ENCODE results near the gene OR51F1.
"Not testable (repeated sequence)": the region's sequence is repeated elsewhere in the genome, so short reads cannot be mapped to it uniquely, and the experiment has no call there.

The OR51F1 gene

GRCh38 chr11:4722616-4723534 is 46.9 kb downstream of the OR51F1 start:
- H3K27ac Mint-ChIP-seq; H3K4me1 Mint-ChIP-seq (ENCODE audit: low read depth); H3K9me3 Mint-ChIP-seq; H3K4me3 Mint-ChIP-seq; H3K36me3 Mint-ChIP-seq (ENCODE audit: low read depth); H3K27me3 Mint-ChIP-seq: not testable (repeated sequence)

Data from stimulated activated naive CD8-positive, alpha-beta T cell treated with anti-CD3 and anti-CD28 coated beads, Interleukin-15, Interleukin-2, amounts not matched to agents 100 ng/mL and 50 ng/mL, for 24 hours (primary cell).